Neural progenitor cell (in vitro differentiated cells): Measurements from ENCODE around the gene YBEY. TPM values are rescaled to one million over a fixed set of nuclear protein-coding genes. Genes with fewer than 3 reads are reported as not detected.

Source experiments
- DNase-seq: peaks from one replicate; pipeline ENCODE4 v3.0.0-alpha.2; 2016; ENCODE audit warnings: low spot score
- H2AFZ ChIP-seq: fragments of 200-600 bp; sonication (generic); replicated peaks from 2 replicates; pipeline ENCODE4 v1.6.1; 2016; ENCODE audit warnings: antibody characterized with exemption
- H3F3A ChIP-seq: fragments of 200-600 bp; sonication (generic); 2 replicates; pipeline ENCODE4 v1.6.1; 2016; ENCODE audit warnings: antibody characterized with exemption, low read depth
- H3K27ac ChIP-seq: fragments of 200-600 bp; sonication (generic); 2 replicates; pipeline ENCODE4 v1.5.1; 2016; ENCODE audit warnings: mild to moderate bottlenecking
- H3K27me3 ChIP-seq: fragments of 200-600 bp; sonication (generic); 2 replicates; pipeline ENCODE4 v1.6.1; 2016; ENCODE audit warnings: mild to moderate bottlenecking, moderate library complexity
- H3K36me3 ChIP-seq: fragments of 200-600 bp; sonication (generic); 2 replicates; pipeline ENCODE4 v1.5.1; 2016
- H3K4me1 ChIP-seq: fragments of 200-600 bp; sonication (generic); 2 replicates; pipeline ENCODE4 v1.6.1; 2016; ENCODE audit warnings: mixed run types
- H3K4me2 ChIP-seq: fragments of 200-600 bp; sonication (generic); 2 replicates; pipeline ENCODE4 v1.6.1; 2016
- H3K4me3 ChIP-seq: fragments of 200-600 bp; sonication (generic); 2 replicates; pipeline ENCODE4 v1.5.1; 2016
- H3K79me2 ChIP-seq: fragments of 200-600 bp; sonication (generic); 2 replicates; pipeline ENCODE4 v1.6.1; 2016; ENCODE audit warnings: low read depth
- H3K9ac ChIP-seq: fragments of 200-600 bp; sonication (generic); 2 replicates; pipeline ENCODE4 v1.6.1; 2016
- H3K9me3 ChIP-seq: fragments of 200-600 bp; sonication (generic); 2 replicates; pipeline ENCODE4 v1.5.1; 2016; ENCODE audit warnings: low read depth
- H4K20me1 ChIP-seq: fragments of 200-600 bp; sonication (generic); 2 replicates; pipeline ENCODE4 v1.6.1; 2016; ENCODE audit warnings: low read depth
- H3K27ac Mint-ChIP-seq: 3 replicates; pipeline ENCODE4 v1.8.0; 2021; ENCODE audit warnings: mixed read lengths
- H3K27me3 Mint-ChIP-seq: 2 replicates; pipeline ENCODE4 v1.8.0; 2022; ENCODE audit warnings: low read depth, mild to moderate bottlenecking, inconsistent platforms, moderate library complexity, mixed read lengths; ENCODE audit not compliant: insufficient read depth
- H3K36me3 Mint-ChIP-seq: 3 replicates; pipeline ENCODE4 v1.8.0; 2021; ENCODE audit warnings: mixed read lengths
- H3K4me1 Mint-ChIP-seq: 3 replicates; pipeline ENCODE4 v1.8.0; 2021; ENCODE audit warnings: mixed read lengths
- H3K4me3 Mint-ChIP-seq: 3 replicates; pipeline ENCODE4 v1.8.0; 2021; ENCODE audit warnings: mild to moderate bottlenecking, moderate library complexity, mixed read lengths
- H3K9me3 Mint-ChIP-seq: 3 replicates; pipeline ENCODE4 v1.8.0; 2020; ENCODE audit warnings: mixed read lengths
- EZH2 ChIP-seq: fragments of 200-600 bp; sonication (generic); IDR thresholded peaks from 2 replicates; pipeline ENCODE4 v1.6.1; 2017; ENCODE audit warnings: antibody characterized with exemption, mild to moderate bottlenecking, moderate library complexity
- EZH2phosphoT487 ChIP-seq: fragments of 200-600 bp; sonication (generic); IDR thresholded peaks from 2 replicates; pipeline ENCODE4 v1.6.1; 2017; ENCODE audit warnings: antibody characterized with exemption
- total RNA-seq: library from RNA; depleted of rRNA; stranded (reverse); fragments of >200 nt; gene quantifications from 2 replicates; pipeline ENCODE4 v1.2.3, GENCODE V29; 2015; ENCODE audit warnings: low replicate concordance
- TF ChIP-seq, protein P1 (sequence below): fragments of 200-600 bp; sonication (generic); IDR thresholded peaks from 2 replicates; pipeline ENCODE4 v1.5.1; 2017; ENCODE audit warnings: antibody characterized with exemption, mild to moderate bottlenecking

YBEY gene
- total RNA-seq, 1 donor from 2014 or later: 47.3 TPM

DNA sequence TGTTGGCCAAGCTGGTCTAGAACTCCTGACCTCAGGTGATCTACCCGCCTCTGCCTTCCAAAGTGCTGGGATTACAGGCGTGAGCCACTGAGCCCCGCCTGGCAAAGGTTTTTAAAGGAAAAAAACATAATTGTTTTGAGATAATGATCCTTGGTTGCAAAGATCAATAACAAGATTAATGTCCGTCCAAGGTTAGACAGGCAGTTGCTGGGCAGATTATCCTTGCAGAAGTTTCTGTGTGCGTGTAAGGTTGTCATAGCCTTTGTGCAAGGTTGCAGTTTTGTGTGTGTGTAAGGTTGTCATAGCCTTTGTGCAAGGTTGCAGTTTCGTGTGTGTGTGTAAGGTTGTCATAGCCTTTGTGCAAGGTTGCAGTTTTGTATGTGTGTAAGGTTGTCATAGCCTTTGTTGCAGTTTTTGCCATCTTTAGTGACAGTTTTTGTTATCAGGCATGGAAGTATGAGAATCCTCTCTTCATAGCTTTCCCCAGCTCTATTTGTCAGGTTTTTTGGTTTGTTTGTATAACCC, 3.6 kb downstream of the YBEY start:
- Histone ChIP-seq H4K20me1 (peaks cover 8% of the 10 kb centered on the region), H3K4me1 (peaks cover 10% of the 10 kb centered on the region), H3F3A (peaks cover 30% of the 10 kb centered on the region), H3K79me2 (peaks cover 45% of the 10 kb centered on the region), H3K27ac (no peak overlapping the region), H3K9me3 (no peaks in the 10 kb centered on the region), H2AFZ (no peak overlapping the region), H3K4me2 (no peak overlapping the region), H3K9ac (no peak overlapping the region), H3K27me3 (no peaks in the 10 kb centered on the region), H3K36me3 (no peaks in the 10 kb centered on the region), H3K4me3 (no peak overlapping the region)
- H3K36me3 Mint-ChIP-seq: peaks cover 19% of the 10 kb centered on the region
- H3K4me3 Mint-ChIP-seq: no peak overlapping the region
- no peak for DNase-seq
- H3K27ac Mint-ChIP-seq: no peak overlapping the region
- peaks cover 23% of the 10 kb centered on the region for H3K4me1 Mint-ChIP-seq
- H3K9me3 Mint-ChIP-seq: peaks cover 9% of the 10 kb centered on the region
- no peak for TF ChIP-seq EZH2
- no peak for TF ChIP-seq EZH2phosphoT487
- TF ChIP-seq, protein P1, sequence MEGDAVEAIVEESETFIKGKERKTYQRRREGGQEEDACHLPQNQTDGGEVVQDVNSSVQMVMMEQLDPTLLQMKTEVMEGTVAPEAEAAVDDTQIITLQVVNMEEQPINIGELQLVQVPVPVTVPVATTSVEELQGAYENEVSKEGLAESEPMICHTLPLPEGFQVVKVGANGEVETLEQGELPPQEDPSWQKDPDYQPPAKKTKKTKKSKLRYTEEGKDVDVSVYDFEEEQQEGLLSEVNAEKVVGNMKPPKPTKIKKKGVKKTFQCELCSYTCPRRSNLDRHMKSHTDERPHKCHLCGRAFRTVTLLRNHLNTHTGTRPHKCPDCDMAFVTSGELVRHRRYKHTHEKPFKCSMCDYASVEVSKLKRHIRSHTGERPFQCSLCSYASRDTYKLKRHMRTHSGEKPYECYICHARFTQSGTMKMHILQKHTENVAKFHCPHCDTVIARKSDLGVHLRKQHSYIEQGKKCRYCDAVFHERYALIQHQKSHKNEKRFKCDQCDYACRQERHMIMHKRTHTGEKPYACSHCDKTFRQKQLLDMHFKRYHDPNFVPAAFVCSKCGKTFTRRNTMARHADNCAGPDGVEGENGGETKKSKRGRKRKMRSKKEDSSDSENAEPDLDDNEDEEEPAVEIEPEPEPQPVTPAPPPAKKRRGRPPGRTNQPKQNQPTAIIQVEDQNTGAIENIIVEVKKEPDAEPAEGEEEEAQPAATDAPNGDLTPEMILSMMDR: no peak
- no peaks in the 10 kb centered on the region for H3K27me3 Mint-ChIP-seq

DNA sequence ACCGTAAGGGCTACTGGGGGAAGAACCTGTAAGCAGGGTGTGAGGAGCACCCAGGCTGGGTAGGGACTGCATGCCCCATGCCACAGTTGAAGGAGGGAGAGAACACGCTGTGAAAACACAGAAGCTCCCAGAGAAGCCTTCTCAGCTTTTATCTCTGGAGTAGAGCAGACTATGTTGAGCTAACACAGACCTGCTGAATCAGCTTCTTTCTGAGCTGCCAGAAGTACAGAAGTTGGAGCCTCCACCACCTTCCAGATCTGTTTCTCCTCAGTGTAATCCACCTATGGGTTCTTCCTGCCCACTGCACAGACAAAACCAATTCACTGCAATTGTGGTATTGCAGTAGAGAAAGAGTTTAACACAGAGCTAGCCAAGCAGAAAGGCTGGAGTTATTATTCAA, 5.4 kb downstream of the YBEY start:
- Histone ChIP-seq H3K4me3 (no peak overlapping the region), H3K4me1 (peaks cover 5% of the 10 kb centered on the region), H3K4me2 (no peak overlapping the region), H3K27me3 (no peaks in the 10 kb centered on the region), H4K20me1 (no peaks in the 10 kb centered on the region), H3F3A (peaks cover 25% of the 10 kb centered on the region), H3K27ac (no peak overlapping the region), H3K9me3 (no peaks in the 10 kb centered on the region), H3K9ac (no peak overlapping the region), H2AFZ (no peak overlapping the region), H3K79me2 (peaks cover 35% of the 10 kb centered on the region), H3K36me3 (no peaks in the 10 kb centered on the region)
- Mint-ChIP-seq H3K4me1 (peaks cover 22% of the 10 kb centered on the region), H3K4me3 (no peak overlapping the region), H3K36me3 (peaks cover 15% of the 10 kb centered on the region), H3K9me3 (peaks cover 9% of the 10 kb centered on the region), H3K27ac (no peak overlapping the region), H3K27me3 (no peaks in the 10 kb centered on the region)
- DNase-seq: no peak
- no peak for TF ChIP-seq EZH2phosphoT487
- TF ChIP-seq, protein P1: no peak
- no peak for TF ChIP-seq EZH2

DNA sequence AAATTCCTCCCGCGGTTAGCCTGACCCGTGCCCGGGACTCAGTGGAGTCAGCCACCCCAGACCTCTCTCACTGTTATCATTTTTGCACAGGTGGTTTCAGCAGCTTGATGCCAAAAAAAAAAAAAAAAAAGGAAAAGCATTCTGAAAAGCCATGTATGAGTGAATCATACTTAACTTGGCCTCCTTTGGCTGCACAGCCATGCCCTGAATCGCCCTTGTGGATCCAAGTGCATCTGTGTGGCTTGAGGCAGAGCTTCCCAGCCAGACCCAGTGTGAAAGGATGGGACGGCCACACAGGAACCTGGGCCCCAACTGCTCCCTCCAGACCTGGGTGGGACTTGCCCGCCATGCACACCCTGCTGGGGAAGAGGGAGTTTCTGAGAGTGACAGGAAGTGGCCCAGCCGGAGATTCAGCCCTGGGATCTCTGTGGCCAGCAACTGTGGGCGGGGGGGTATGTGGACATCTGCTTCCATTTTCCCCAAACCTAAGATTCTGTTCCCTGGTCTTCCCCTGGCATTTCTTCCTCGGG, 8.6 kb downstream of the YBEY start:
- Histone ChIP-seq H3K4me2 (no peak overlapping the region), H4K20me1 (no peaks in the 10 kb centered on the region), H3K27ac (no peak overlapping the region), H3K4me1 (no peaks in the 10 kb centered on the region), H3K9me3 (no peaks in the 10 kb centered on the region), H3F3A (peaks cover 12% of the 10 kb centered on the region), H2AFZ (no peak overlapping the region), H3K27me3 (peaks cover 9% of the 10 kb centered on the region), H3K36me3 (no peaks in the 10 kb centered on the region), H3K9ac (no peak overlapping the region), H3K79me2 (peaks cover 6% of the 10 kb centered on the region), H3K4me3 (no peak overlapping the region)
- TF ChIP-seq EZH2 (no peak), EZH2phosphoT487 (no peak)
- TF ChIP-seq, protein P1: no peak
- peaks cover 9% of the 10 kb centered on the region for H3K9me3 Mint-ChIP-seq
- no peak overlapping the region for H3K27ac Mint-ChIP-seq
- H3K27me3 Mint-ChIP-seq: peaks cover 2% of the 10 kb centered on the region
- DNase-seq: no peak
- H3K4me3 Mint-ChIP-seq: no peak overlapping the region
- H3K4me1 Mint-ChIP-seq: peaks cover 7% of the 10 kb centered on the region
- peaks cover 17% of the 10 kb centered on the region for H3K36me3 Mint-ChIP-seq
